ENCODE results near the gene TP73.
"Not testable (repeated sequence)": the region's sequence is repeated elsewhere in the genome, so short reads cannot be mapped to it uniquely, and the experiment has no call there.

TP73 gene

GRCh38 chr1:3744646-3745045 is 92.3 kb downstream of the TP73 start:
- DNase-seq (ENCODE audit: low spot score): no peak

GRCh38 chr1:3745071-3745470 is 92.8 kb downstream of the TP73 start:
- DNase-seq (ENCODE audit: low spot score): no peak

- peak; percentile 40 for DNase-seq (ENCODE audit: low spot score)
Observed at GRCh38 chr1:3745590-3746381, 93.5 kb downstream of the TP73 start.

- DNase-seq (ENCODE audit: low spot score): no peak
Observed at GRCh38 chr1:3746389-3746829, 94.1 kb downstream of the TP73 start.

GRCh38 chr1:3746830-3747521 is 94.7 kb downstream of the TP73 start:
- peak; percentile 89 for DNase-seq (ENCODE audit: low spot score)

- DNase-seq (ENCODE audit: low spot score): no peak
Observed at GRCh38 chr1:3747522-3747848, 95.2 kb downstream of the TP73 start.

- no peak for DNase-seq (ENCODE audit: low spot score)
Observed at GRCh38 chr1:3747903-3748302, 95.6 kb downstream of the TP73 start.

GRCh38 chr1:3748316-3748900 is 96.1 kb downstream of the TP73 start:
- DNase-seq (ENCODE audit: low spot score): not testable (repeated sequence)

GRCh38 chr1:3749512-3749911 is 97.2 kb downstream of the TP73 start:
- no peak for DNase-seq (ENCODE audit: low spot score)

- DNase-seq (ENCODE audit: low spot score): no peak
Observed at GRCh38 chr1:3750741-3751140, 98.4 kb downstream of the TP73 start.

GRCh38 chr1:3752400-3752945 is 100.2 kb downstream of the TP73 start, which contains the start of gene CCDC27:
CCDC27 (plus strand) TSS chr1:3752450; CDS start chr1:3752482, 32 bp downstream.
- no peak for DNase-seq (ENCODE audit: low spot score)

- DNase-seq (ENCODE audit: low spot score): no peak
Observed at GRCh38 chr1:3753656-3754454, 101.5 kb downstream of the TP73 start.

- DNase-seq (ENCODE audit: low spot score): no peak
Observed at GRCh38 chr1:3756394-3756793, 104.1 kb downstream of the TP73 start.

- no peak for DNase-seq (ENCODE audit: low spot score)
Observed at GRCh38 chr1:3759164-3759563, 106.8 kb downstream of the TP73 start.

- no peak for DNase-seq (ENCODE audit: low spot score)
Observed at GRCh38 chr1:3759796-3760195, 107.5 kb downstream of the TP73 start.

- DNase-seq (ENCODE audit: low spot score): no peak
Observed at GRCh38 chr1:3761296-3762010, 109.1 kb downstream of the TP73 start.

GRCh38 chr1:3762151-3762872 is 110.0 kb downstream of the TP73 start:
- DNase-seq (ENCODE audit: low spot score): no peak

- DNase-seq (ENCODE audit: low spot score): no peak
Observed at GRCh38 chr1:3762873-3763228, 110.5 kb downstream of the TP73 start.

GRCh38 chr1:3763351-3764125 is 111.2 kb downstream of the TP73 start:
- no peak for DNase-seq (ENCODE audit: low spot score)

All from Ammon's horn (tissue), 1 donor.